OCI-LY7 (cell line): ENCODE data around the gene MANBA. TPM values are rescaled to one million over a fixed set of nuclear protein-coding genes. Genes with fewer than 3 reads are reported as not detected.

Experiments used
- BruUV-seq: library from RNA; stranded (reverse); fragments of 400-500 nt; replicated peaks from 2 replicates; lab custom pipeline; 2021; lab: Mats Ljungman, UMichigan
- CTCF ChIA-PET: fragments of 300-600 bp; sonication (Branson Sonifier 250); formaldehyde crosslinking; loops from one replicate; lab custom pipeline; 2022; ENCODE audit warnings: antibody characterized with exemption; ENCODE audit not compliant: unreplicated experiment; lab: Charles Lee
- POLR2A ChIA-PET: fragments of 300-600 bp; sonication (Branson Sonifier 250); formaldehyde crosslinking; loops from one replicate; lab custom pipeline; 2022; ENCODE audit warnings: antibody characterized with exemption; lab: Charles Lee
- DNase-seq: peaks from one replicate; pipeline ENCODE4 v3.0.0-alpha.2; 2015; ENCODE audit warnings: low spot score
- H2AFZ ChIP-seq: fragments of 200-600 bp; sonication (generic), shearing (Covaris generic); 2 replicates; pipeline ENCODE4 v1.6.1; 2014; ENCODE audit warnings: mild to moderate bottlenecking, antibody characterized with exemption, low read length, moderate library complexity
- H3K27ac ChIP-seq: fragments of 200-600 bp; sonication (generic); 2 replicates; pipeline ENCODE4 v1.5.1; 2014; ENCODE audit warnings: mixed run types, low read depth, mild to moderate bottlenecking, moderate library complexity, low read length, inconsistent platforms; ENCODE audit not compliant: poor library complexity, severe bottlenecking
- H3K36me3 ChIP-seq: fragments of 200-600 bp; sonication (generic); 2 replicates; pipeline ENCODE4 v1.6.1; 2014; ENCODE audit warnings: mild to moderate bottlenecking, antibody characterized with exemption, low read length, moderate library complexity, mixed read lengths; ENCODE audit not compliant: insufficient read depth
- H3K4me1 ChIP-seq: fragments of 200-600 bp; sonication (generic); 2 replicates; pipeline ENCODE4 v1.5.1; 2014; ENCODE audit warnings: mild to moderate bottlenecking, low read length; ENCODE audit not compliant: insufficient read depth, poor library complexity, severe bottlenecking
- H3K4me2 ChIP-seq: fragments of 200-600 bp; sonication (generic); 2 replicates; pipeline ENCODE4 v1.6.1; 2014; ENCODE audit warnings: mild to moderate bottlenecking, low read length
- H3K4me3 ChIP-seq: fragments of 200-600 bp; sonication (generic); 2 replicates; pipeline ENCODE4 v1.5.1; 2014; ENCODE audit warnings: mild to moderate bottlenecking, low read depth, low read length; ENCODE audit not compliant: poor library complexity, severe bottlenecking
- H3K79me2 ChIP-seq: fragments of 200-600 bp; sonication (generic); 2 replicates; pipeline ENCODE4 v1.6.1; 2016; ENCODE audit warnings: low read depth, mild to moderate bottlenecking, low read length, moderate library complexity, mixed read lengths; ENCODE audit not compliant: insufficient read depth
- H3K9me2 ChIP-seq: fragments of 200-600 bp; sonication (generic); 2 replicates; pipeline ENCODE4 v1.6.1; 2016; ENCODE audit warnings: mild to moderate bottlenecking, low read length, mixed read lengths; ENCODE audit not compliant: insufficient read depth
- H3K9me3 ChIP-seq: fragments of 200-600 bp; sonication (generic); 2 replicates; pipeline ENCODE4 v1.6.1; 2014; ENCODE audit warnings: mild to moderate bottlenecking, mixed run types, low read length, mixed read lengths
- H4K20me1 ChIP-seq: fragments of 200-600 bp; sonication (generic); 2 replicates; pipeline ENCODE4 v1.6.1; 2014; ENCODE audit warnings: mild to moderate bottlenecking, antibody characterized with exemption, low read length, moderate library complexity, mixed read lengths; ENCODE audit not compliant: insufficient read depth
- EZH2phosphoT487 ChIP-seq: fragments of 200-600 bp; sonication (generic); IDR thresholded peaks from 2 replicates; pipeline ENCODE4 v1.6.1; 2018; ENCODE audit warnings: low read depth, borderline replicate concordance, mild to moderate bottlenecking, mixed run types, antibody characterized with exemption, low read length, moderate library complexity, mixed read lengths
- intact Hi-C: fragments of 100-400 bp; cut with micrococcal nuclease; formaldehyde crosslinking; loops from one replicate; pipeline ENCODE4 v1.10.0; 2022; ENCODE audit not compliant: unreplicated experiment
- total RNA-seq, 2 experiments: library from RNA; depleted of rRNA in 1 of 2; stranded (reverse); fragments of >200 nt in 1 of 2; shearing (Covaris generic) in 1 of 2; gene quantifications; 2 replicates each; pipeline ENCODE4 v1.2.3, GENCODE V29; 2014 to 2022
- TF ChIP-seq, protein P1 (sequence below): fragments of 200-600 bp; sonication (generic); conservative IDR thresholded peaks from 2 replicates; pipeline ENCODE4 v1.5.1; 2014; ENCODE audit warnings: mild to moderate bottlenecking, antibody characterized with exemption, low read length, moderate library complexity, mixed read lengths

Gene MANBA
- total RNA-seq, 2 experiments from 2014 or later = 22.8 to 30.0 TPM

DNA sequence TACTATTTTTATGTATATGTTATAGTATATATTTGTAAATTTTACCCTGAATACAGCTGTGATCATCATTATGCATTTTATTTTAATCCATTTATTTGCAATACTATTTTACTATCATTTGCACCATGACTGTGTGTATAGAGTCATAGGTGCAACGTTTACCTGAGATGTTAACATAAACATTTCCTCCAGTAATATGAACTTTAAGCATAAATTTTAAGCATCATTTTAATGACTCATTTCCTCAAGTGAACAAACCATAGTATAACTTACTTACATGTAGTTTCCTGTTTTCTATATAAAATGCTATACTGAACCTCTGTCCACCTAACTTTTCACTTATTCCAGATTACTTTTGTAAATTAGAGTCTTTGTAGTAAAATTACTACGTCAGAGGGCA, 166.8 kb downstream of the MANBA start:
- intact Hi-C loops = no loop called here
- H2AFZ ChIP-seq = no peak overlapping the region
- POLR2A ChIA-PET = interaction anchor here (1.0 kb wide), 1 partner anchor 9 kb away, joined by 3 read pairs; no protein-coding TSS in a partner anchor
- H3K9me3 ChIP-seq = no peaks in the 10 kb centered on the region
- peaks cover 57% of the 10 kb centered on the region for H3K36me3 ChIP-seq
- no peak overlapping the region for H3K4me2 ChIP-seq
- no peaks in the 10 kb centered on the region for H3K79me2 ChIP-seq
- no peaks in the 10 kb centered on the region for H3K4me1 ChIP-seq
- no peak overlapping the region for H3K4me3 ChIP-seq
- no peak for DNase-seq
- CTCF ChIA-PET = no interaction called here
- no peaks in the 10 kb centered on the region for H3K9me2 ChIP-seq
- H3K27ac ChIP-seq = no peak overlapping the region
- H4K20me1 ChIP-seq = no peaks in the 10 kb centered on the region
- BruUV-seq = no TSS peak
- no peak for TF ChIP-seq EZH2phosphoT487
- TF ChIP-seq, protein P1, sequence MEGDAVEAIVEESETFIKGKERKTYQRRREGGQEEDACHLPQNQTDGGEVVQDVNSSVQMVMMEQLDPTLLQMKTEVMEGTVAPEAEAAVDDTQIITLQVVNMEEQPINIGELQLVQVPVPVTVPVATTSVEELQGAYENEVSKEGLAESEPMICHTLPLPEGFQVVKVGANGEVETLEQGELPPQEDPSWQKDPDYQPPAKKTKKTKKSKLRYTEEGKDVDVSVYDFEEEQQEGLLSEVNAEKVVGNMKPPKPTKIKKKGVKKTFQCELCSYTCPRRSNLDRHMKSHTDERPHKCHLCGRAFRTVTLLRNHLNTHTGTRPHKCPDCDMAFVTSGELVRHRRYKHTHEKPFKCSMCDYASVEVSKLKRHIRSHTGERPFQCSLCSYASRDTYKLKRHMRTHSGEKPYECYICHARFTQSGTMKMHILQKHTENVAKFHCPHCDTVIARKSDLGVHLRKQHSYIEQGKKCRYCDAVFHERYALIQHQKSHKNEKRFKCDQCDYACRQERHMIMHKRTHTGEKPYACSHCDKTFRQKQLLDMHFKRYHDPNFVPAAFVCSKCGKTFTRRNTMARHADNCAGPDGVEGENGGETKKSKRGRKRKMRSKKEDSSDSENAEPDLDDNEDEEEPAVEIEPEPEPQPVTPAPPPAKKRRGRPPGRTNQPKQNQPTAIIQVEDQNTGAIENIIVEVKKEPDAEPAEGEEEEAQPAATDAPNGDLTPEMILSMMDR = no peak

DNA sequence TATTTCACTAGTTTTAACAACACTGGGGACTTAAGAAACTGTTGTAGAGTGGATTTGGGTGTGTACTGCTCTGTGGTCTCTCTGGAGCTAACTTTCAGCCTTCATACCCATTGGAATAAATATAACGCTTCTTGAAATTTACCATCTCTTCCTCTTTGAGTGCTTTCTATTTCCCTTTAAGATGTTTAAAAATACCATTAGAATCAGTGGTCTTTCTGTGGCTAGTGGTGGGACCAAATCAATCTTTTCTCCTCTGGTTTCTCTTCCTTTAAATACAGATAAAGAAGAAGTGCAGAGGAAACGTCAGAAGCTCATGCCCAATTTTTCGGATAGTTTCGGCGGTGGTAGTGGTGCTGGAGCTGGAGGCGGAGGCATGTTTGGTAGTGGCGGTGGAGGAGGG, 167.6 kb downstream of the MANBA start:
- no peak overlapping the region for H3K4me2 ChIP-seq
- H3K4me3 ChIP-seq = no peak overlapping the region
- H3K4me1 ChIP-seq = no peaks in the 10 kb centered on the region
- DNase-seq = no peak
- CTCF ChIA-PET = no interaction called here
- TF ChIP-seq EZH2phosphoT487 = no peak
- intact Hi-C loops = no loop called here
- H3K79me2 ChIP-seq = no peaks in the 10 kb centered on the region
- H3K36me3 ChIP-seq = peaks cover 51% of the 10 kb centered on the region
- no peaks in the 10 kb centered on the region for H4K20me1 ChIP-seq
- no peaks in the 10 kb centered on the region for H3K9me3 ChIP-seq
- H2AFZ ChIP-seq = no peak overlapping the region
- H3K27ac ChIP-seq = no peak overlapping the region
- H3K9me2 ChIP-seq = no peaks in the 10 kb centered on the region
- POLR2A ChIA-PET = interaction anchor here (1.0 kb wide), 1 partner anchor 8 kb away, joined by 3 read pairs; no protein-coding TSS in a partner anchor
- BruUV-seq = no TSS peak

DNA sequence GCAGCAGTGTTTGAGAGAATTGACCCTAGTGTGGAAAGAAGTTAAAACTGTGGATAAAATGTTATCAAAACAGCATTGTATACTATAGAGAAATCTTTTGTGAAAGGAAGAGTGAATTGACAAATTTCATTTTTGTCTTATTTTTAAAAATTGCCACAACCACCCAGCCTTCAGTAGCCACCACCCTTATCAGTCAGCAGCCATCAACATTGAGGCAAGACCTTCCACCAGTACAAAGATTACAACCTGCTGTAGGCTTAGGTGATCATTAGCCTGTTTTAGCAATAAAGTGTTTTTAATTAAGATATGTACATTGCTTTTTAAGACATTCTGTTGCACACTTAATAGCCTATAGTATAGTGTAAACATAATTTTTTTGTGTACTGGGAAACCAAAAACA, 168.5 kb downstream of the MANBA start:
- DNase-seq = no peak
- Histone ChIP-seq H3K4me2 (no peak overlapping the region), H2AFZ (no peak overlapping the region), H3K36me3 (peaks cover 51% of the 10 kb centered on the region), H4K20me1 (no peaks in the 10 kb centered on the region), H3K9me3 (no peaks in the 10 kb centered on the region), H3K79me2 (no peaks in the 10 kb centered on the region), H3K9me2 (no peaks in the 10 kb centered on the region), H3K4me3 (no peak overlapping the region), H3K4me1 (no peaks in the 10 kb centered on the region), H3K27ac (no peak overlapping the region)
- TF ChIP-seq, protein P1 = no peak
- CTCF ChIA-PET = no interaction called here
- BruUV-seq = no TSS peak
- intact Hi-C loops = no loop called here
- POLR2A ChIA-PET = no interaction called here
